ENCODE data around the gene ZNF609. TPM values are rescaled to one million over a fixed set of nuclear protein-coding genes. Genes with fewer than 3 reads are reported as not detected.

Gene ZNF609
- total RNA-seq, 1 experiment from 2014 or later: 31.0 TPM

DNA sequence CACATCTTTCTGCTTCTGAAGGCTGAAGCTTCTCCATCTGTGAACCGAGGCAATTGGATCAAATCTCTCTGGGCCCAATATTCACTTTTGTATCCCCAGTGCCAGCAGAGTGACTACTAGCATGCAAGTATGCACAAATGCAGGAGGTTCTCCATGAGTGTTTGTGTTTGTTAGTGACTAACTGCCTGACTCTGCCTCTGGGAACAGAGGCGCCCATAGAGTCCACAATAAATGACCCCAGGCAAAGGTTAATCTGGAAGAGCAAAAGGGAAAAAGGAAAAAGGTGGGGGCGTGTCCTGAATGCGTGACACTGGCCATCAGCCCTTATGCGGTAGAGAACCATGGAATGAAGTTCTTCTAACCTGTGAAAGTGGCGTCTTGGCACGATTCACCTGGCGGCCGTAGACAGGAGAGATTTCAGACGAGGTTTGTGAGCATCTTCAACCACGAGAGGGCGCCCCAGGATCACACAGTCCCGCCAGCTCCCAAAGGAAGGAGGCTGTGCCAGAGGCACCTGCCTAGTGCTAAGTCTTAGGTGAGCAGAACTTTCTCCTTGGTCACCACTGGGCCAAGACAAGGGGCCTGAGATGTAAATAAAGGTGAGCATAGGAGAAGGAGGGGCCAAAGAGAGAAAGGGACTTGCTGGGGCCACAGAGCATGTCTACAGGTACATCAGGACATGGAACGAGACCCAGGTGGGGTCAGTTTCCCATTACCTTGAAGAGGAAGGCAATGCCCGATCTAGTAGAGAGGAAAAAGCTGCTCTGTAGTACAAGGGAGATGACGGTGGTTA, 270.8 kb downstream of the ZNF609 start (continued):
- TF ChIP-seq, protein P1, sequence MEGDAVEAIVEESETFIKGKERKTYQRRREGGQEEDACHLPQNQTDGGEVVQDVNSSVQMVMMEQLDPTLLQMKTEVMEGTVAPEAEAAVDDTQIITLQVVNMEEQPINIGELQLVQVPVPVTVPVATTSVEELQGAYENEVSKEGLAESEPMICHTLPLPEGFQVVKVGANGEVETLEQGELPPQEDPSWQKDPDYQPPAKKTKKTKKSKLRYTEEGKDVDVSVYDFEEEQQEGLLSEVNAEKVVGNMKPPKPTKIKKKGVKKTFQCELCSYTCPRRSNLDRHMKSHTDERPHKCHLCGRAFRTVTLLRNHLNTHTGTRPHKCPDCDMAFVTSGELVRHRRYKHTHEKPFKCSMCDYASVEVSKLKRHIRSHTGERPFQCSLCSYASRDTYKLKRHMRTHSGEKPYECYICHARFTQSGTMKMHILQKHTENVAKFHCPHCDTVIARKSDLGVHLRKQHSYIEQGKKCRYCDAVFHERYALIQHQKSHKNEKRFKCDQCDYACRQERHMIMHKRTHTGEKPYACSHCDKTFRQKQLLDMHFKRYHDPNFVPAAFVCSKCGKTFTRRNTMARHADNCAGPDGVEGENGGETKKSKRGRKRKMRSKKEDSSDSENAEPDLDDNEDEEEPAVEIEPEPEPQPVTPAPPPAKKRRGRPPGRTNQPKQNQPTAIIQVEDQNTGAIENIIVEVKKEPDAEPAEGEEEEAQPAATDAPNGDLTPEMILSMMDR (IDR thresholded peaks at IDR 0.05 in 2 of 3, conservative IDR thresholded peaks at IDR 0.05 in 1 of 3; ENCODE audit: borderline replicate concordance in 1 of 3, insufficient read depth in 1 of 3, low read depth in 2 of 3, low read length in 2 of 3): peak; percentile 82 to 95 (median 93)
- TF ChIP-seq CEBPB (IDR thresholded peaks at IDR 0.05; ENCODE audit: low read depth) (no peak), EZH2 (IDR thresholded peaks at IDR 0.05) (no peak), RAD21 (IDR thresholded peaks at IDR 0.05; ENCODE audit: low read depth) (peak; percentile 99)
- TF ChIP-seq, protein P2, sequence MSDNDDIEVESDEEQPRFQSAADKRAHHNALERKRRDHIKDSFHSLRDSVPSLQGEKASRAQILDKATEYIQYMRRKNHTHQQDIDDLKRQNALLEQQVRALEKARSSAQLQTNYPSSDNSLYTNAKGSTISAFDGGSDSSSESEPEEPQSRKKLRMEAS (IDR thresholded peaks at IDR 0.05): no peak
- TF ChIP-seq, protein P3, sequence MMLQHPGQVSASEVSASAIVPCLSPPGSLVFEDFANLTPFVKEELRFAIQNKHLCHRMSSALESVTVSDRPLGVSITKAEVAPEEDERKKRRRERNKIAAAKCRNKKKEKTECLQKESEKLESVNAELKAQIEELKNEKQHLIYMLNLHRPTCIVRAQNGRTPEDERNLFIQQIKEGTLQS (IDR thresholded peaks at IDR 0.05): no peak

DNA sequence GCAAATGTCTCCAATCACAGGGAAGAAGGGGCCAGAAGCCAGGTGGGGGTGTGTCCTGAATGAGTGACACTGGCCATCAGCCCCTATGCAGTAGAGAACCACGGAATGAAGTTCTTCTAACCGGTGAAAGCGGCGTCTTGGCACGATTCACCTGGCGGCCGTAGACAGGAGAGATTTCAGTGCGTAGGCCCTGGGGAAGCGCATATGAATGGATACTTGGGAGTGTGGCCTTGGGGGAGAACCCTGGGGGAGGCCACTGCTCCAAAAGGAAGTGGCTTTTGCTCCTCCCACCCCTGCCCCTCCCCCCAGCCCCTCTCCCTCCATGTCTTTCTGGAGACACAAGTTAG, 271.4 kb downstream of the ZNF609 start:
- H3K36me3 ChIP-seq (ENCODE audit: control insufficient read depth in 1 of 2, insufficient read depth in 2 of 2, low read length in 2 of 2): no peaks in the 10 kb centered on the region
- CTCF ChIA-PET: interaction anchor here (1.0 to 6.2 kb wide), 4 partner anchors 73 to 180 kb away, joined by 3 to 73 read pairs (median 4); partner anchors contain the start of gene ANKDD1A
- H3K9me2 ChIP-seq (ENCODE audit: insufficient read depth): no peaks in the 10 kb centered on the region
- no peak overlapping the region for H3K4me3 ChIP-seq (replicated peaks in 1 of 2; ENCODE audit: low read depth in 1 of 2, low read length in 2 of 2)
- DNase-seq (ENCODE audit: low read depth, low spot score): no peak
- H3K4me1 ChIP-seq (ENCODE audit: control insufficient read depth in 1 of 2, insufficient read depth in 2 of 2, low read length in 2 of 2): peaks cover 0 to 4% of the 10 kb centered on the region in 2 experiments; a peak in 1 of 4 replicates
- intact Hi-C loops (cut with micrococcal nuclease): loop anchor here (1.0 to 10.0 kb wide), 3 partner anchors 79 to 543 kb away; partner anchors contain the start of gene MTFMT
- no peak overlapping the region for H2AFZ ChIP-seq (ENCODE audit: low read depth, low read length, poor library complexity, severe bottlenecking)
- no TSS peak for BruUV-seq (replicated peaks)
- no peak overlapping the region for H3K9ac ChIP-seq (ENCODE audit: low read length)
- no peak overlapping the region for H3K4me2 ChIP-seq (ENCODE audit: low read length)
- no peaks in the 10 kb centered on the region for H3K9me3 ChIP-seq (ENCODE audit: control insufficient read depth in 1 of 2, insufficient read depth in 1 of 2, low read depth in 1 of 2, low read length in 2 of 2)
- H3K79me2 ChIP-seq (ENCODE audit: insufficient read depth, low read length): no peaks in the 10 kb centered on the region
- H3K27me3 ChIP-seq (ENCODE audit: insufficient read depth, low read length): no peaks in the 10 kb centered on the region
- no peaks in the 10 kb centered on the region for H4K20me1 ChIP-seq (ENCODE audit: insufficient read depth)
- H3K27ac ChIP-seq (ENCODE audit: low read depth, low read length): no peak overlapping the region
- RAD21 ChIA-PET (ENCODE audit: low non-redundant PET in 1 of 2, low total read pairs in 2 of 2, uncharacterized antibody in 2 of 2, unreplicated experiment in 2 of 2): interaction anchor here (1.0 to 1.8 kb wide), 3 partner anchors 77 to 79 kb away, joined by 3 to 7 read pairs (median 4); no protein-coding TSS in a partner anchor
- POLR2A ChIA-PET: no interaction called here
- no peak for ATAC-seq
- TF ChIP-seq ZNF274 (IDR thresholded peaks at IDR 0.05; ENCODE audit: low read depth, low read length) (no peak), ZFX (IDR thresholded peaks at IDR 0.05) (no peak), TCF7L2 (IDR thresholded peaks at IDR 0.05; ENCODE audit: borderline replicate concordance, extremely low read depth, insufficient read depth, insufficient read length) (no peak), SRF (IDR thresholded peaks at IDR 0.05; ENCODE audit: low read depth) (no peak), FOSL1 (IDR thresholded peaks at IDR 0.05; ENCODE audit: low read depth) (no peak), ELF1 (IDR thresholded peaks at IDR 0.05; ENCODE audit: borderline replicate concordance, low read depth) (no peak), YY1 (IDR thresholded peaks at IDR 0.05; ENCODE audit: extremely low read depth, insufficient replicate concordance, low read depth, low read length) (no peak)
- TF ChIP-seq, protein P1 (IDR thresholded peaks at IDR 0.05 in 2 of 3, conservative IDR thresholded peaks at IDR 0.05 in 1 of 3; ENCODE audit: borderline replicate concordance in 1 of 3, insufficient read depth in 1 of 3, low read depth in 2 of 3, low read length in 2 of 3): no peak
- TF ChIP-seq, protein P2 (IDR thresholded peaks at IDR 0.05): no peak
- TF ChIP-seq, protein P4, sequence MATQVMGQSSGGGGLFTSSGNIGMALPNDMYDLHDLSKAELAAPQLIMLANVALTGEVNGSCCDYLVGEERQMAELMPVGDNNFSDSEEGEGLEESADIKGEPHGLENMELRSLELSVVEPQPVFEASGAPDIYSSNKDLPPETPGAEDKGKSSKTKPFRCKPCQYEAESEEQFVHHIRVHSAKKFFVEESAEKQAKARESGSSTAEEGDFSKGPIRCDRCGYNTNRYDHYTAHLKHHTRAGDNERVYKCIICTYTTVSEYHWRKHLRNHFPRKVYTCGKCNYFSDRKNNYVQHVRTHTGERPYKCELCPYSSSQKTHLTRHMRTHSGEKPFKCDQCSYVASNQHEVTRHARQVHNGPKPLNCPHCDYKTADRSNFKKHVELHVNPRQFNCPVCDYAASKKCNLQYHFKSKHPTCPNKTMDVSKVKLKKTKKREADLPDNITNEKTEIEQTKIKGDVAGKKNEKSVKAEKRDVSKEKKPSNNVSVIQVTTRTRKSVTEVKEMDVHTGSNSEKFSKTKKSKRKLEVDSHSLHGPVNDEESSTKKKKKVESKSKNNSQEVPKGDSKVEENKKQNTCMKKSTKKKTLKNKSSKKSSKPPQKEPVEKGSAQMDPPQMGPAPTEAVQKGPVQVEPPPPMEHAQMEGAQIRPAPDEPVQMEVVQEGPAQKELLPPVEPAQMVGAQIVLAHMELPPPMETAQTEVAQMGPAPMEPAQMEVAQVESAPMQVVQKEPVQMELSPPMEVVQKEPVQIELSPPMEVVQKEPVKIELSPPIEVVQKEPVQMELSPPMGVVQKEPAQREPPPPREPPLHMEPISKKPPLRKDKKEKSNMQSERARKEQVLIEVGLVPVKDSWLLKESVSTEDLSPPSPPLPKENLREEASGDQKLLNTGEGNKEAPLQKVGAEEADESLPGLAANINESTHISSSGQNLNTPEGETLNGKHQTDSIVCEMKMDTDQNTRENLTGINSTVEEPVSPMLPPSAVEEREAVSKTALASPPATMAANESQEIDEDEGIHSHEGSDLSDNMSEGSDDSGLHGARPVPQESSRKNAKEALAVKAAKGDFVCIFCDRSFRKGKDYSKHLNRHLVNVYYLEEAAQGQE (IDR thresholded peaks at IDR 0.05; ENCODE audit: low read depth): no peak
